NCI-H146 (cell line): Measurements from ENCODE around the gene GPHB5.
A peak's percentile ranks its signal among the peaks of the same experiment; 100 is the strongest.
"Not testable (repeated sequence)": the region's sequence is repeated elsewhere in the genome, so short reads cannot be mapped to it uniquely, and the experiment has no call there.

Source experiments
- DNase-seq: peaks from one replicate; lab custom pipeline; 2025; lab: John Stamatoyannopoulos, UW

GPHB5 gene, protein sequence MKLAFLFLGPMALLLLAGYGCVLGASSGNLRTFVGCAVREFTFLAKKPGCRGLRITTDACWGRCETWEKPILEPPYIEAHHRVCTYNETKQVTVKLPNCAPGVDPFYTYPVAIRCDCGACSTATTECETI

DNA sequence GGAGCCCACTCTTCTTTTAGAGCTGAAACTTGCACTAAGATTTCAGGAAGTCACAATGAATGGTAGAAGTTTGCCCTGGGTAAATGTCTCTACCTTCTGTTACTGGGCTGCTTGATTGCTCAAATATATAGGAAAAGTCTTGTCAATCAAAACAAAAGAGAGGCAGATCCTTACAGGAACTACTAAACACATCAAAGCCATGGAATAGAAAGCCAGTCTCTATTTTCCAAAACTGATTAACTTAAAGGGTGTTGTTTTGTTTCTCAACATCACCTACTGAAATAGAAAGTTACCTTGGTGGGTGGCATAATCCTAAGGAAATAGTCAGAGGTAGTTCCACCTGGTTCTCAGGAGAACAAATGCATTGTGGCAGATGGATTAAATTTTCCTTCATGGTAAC, at the start of gene GPHB5:
Gene GPHB5, minus strand, starts transcription at position 101 of the 400 bp plus-strand sequence. CDS start 1,086 bp downstream, outside the sequence.
- DNase-seq: no peak

DNA sequence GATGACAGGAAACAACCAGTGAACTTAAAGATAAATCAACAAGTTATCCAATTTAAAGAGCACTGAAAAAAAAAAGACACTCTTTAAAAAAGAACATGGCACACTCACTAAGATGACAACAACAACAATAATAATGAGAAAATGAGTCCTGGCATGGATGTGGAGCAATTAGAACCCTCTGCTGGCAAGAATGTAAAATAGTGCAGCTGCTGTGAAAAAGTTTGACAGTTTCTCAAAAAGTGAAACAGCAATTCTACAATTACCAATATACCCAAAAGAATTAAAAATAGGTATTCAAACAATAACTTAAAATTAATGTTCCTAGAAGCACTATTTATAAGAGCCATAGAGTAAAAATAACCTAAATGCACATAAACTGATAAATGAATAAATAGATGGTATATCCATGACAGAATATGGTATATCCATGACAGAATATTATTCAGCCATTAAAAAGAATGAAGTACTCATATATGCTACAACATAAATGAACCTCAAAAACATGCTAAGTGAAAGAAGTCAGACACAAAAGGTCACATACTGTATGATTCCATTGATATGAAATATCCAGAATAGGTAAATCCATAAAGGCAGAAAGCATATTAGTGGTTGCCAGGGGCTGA, 49.1 kb upstream of the GPHB5 start:
- DNase-seq: no peak

DNA sequence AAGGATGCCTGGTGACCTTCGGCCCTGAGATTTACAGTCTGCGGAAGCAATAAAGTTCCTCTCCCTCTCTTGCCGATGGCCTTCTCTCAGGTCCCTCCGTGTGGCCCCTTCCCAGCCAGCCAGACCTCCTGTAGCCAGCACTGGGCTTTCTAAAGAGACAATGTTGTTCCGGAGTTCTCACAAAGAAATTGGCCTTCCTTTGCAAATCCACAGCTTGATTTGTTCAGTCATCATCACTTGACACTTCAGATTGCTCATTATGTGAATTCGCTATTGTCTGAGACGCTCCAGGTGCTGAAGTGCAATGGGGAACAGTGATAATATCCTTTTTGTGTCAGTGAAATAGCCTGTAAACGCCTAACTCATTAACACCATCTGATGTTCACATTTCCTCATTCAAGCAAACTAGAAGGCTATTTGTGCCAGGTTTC, 43.7 kb upstream of the GPHB5 start:
- DNase-seq: peak; percentile 95

DNA sequence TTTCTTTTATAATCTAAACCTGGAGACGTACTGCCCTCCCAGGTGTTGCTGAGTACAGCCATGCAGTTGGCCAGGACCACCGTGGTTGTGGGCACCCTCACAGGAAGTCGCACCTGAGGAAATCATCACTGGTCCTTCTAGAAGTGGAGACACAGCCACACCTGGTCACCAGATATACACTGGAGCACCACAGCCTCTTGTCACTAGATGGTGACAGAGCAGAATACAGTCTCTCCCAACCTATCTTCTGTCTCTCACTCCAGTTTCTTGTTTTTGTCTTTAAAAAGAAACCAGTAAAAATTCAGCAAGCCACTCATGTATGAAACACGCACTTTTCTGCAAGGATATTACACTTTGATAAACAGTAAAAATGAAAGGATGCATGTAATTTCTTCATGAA, 43.1 kb upstream of the GPHB5 start:
- DNase-seq: peak; percentile 61

DNA sequence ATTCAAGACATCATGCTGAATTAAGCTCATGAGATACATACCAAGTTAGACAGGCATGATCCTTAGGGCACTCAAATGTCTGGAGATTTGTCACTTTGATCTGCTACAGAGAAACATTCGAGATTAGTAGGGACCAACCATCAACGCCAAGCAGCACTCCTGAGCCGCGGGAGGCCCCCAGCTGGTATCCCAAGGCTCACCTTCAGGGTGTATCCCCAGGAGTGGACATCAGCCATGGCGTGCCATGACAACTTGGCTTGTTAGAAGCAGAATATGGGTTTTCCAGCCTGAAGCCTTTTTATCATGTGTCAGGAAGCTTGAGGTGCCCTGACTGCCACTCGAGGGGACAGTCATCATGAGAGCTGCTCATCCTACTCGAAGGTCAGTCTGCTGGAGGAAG, 39.1 kb upstream of the GPHB5 start:
- DNase-seq: no peak

DNA sequence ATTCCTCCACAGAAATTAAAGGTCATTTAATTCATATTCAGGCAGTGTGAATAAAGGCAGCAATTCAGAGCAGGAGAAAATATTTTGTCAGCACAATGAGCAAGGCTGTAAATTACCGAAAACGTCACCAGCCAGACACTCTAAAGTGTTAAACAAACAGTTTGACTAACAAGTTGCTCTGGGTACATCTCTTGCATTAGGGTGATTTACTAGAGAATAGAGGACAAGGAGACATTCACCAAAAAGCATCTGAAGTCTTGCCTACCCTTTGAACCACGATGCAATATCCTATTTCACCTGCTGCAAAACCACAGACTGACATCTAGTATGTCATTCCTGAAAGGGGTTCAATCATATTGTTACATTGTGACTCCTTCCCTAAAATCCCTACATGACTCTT, 27.1 kb upstream of the GPHB5 start:
- DNase-seq: no peak

DNA sequence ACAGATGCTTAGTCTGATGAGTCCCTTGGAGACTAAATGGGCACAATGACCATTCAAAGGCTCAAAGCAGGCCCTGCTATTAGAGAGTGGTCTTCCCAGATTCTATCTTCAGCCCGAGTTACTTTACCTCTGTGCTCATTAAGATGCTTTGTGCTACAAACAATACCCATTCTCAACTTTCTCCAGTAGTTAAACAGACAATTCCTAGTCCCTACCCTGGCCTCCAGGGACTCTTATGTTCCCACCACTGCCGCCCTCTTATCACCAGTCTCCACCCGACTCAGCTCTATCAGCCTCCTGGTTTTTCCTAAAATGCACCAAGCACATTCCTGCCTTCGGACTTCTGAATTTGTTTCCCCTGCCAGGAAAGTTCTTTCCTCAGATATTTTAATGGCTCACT, 25.6 kb upstream of the GPHB5 start:
- no peak for DNase-seq

DNA sequence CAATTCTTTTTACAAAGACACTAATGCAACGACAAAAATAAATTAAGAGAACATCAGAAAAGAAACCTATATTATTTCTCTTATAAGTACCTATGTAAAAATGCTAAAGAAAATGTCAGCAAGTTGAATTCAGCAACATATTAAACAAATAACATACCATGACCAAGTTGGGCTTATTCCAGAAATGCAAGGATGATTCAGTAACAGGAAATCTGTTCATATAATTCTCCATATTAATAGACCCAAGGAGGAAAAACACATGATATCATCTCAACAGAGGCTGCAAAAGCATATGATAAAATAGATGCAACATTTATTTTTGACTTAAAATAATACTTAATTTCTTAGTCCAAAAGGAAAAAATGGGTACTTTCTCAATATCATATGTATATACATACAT, 25.1 kb upstream of the GPHB5 start:
- DNase-seq: no peak

DNA sequence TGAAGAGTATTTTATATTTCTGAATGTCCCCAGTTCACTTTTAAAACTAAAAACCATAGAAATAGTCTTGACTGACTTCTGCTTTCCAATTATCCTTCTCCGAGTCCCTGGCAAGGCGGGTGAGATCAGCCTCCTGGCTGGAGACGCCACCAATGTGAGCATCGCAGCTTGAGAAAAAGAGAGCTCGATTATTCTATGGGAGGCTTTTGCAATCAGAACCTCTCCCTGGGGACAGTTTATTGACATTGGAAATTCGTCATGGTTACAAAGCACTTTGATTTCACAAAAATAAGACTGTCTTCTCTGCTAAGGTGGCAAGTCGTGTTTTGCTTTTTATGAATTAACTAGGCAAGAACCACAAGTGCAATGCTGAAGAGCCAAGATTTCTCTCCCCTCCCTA, 23.6 kb upstream of the GPHB5 start:
- DNase-seq: peak; percentile 49

DNA sequence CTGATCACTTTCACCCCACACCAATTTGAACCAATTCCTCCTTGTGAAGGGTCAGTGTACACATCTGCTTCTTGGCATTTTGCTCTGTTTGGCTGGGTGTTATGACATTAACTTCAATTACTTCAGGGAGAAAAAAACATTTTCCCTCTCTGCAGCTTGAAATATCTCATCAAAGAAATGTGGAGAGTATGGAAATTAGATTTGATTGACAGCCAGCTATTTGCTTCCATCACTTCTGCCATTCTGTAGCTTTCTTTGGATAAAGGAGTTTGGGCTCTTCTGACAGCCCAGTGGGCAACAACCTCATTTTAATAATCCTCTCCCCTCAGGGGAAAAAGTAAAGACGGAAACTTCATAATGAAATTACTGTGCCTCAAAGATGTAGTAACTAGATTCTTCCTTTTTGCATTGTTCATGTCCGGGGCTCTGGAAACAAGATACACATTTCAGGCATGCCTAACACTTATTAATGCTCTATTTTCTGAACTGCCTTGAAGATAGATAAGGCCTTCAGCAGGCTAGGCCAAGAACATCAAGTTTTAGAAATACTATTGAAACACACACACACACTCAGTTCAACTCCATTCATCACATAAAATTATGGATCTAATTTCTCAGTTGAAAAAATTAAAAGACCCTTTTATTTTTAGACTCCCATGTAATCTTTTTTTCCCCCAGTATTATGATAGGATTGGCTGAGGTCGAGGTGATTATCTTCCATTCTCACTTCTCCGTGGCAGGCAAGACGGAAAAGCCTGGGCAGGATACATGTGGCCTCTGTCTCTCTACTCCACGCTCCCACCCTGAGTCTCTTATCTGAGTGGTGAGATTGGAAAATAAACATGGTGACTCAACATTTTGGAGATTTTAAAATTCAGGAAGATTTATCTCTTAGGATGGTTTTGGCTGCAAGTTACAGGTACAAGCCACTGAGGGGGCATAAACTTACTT, 10.3 kb upstream of the GPHB5 start:
- no peak for DNase-seq

DNA sequence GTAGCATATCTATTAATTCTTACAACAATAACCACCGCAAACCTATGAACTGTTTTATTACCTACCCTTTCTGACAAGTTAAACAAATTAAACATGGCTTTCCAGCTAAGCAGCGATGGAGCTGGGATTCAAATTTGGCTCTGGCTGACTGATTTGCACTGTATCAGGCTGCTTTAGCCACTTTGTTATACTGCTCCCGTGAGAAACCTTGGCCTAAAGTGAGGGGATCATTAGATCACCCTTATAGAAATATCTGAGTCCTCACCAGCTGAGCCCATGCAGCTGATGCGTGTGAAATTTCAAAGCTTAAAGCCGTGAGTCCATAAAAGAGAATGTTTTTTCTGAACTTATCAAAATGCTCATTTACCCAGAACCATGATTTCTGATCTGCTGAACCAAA, 8.1 kb upstream of the GPHB5 start:
- no peak for DNase-seq

DNA sequence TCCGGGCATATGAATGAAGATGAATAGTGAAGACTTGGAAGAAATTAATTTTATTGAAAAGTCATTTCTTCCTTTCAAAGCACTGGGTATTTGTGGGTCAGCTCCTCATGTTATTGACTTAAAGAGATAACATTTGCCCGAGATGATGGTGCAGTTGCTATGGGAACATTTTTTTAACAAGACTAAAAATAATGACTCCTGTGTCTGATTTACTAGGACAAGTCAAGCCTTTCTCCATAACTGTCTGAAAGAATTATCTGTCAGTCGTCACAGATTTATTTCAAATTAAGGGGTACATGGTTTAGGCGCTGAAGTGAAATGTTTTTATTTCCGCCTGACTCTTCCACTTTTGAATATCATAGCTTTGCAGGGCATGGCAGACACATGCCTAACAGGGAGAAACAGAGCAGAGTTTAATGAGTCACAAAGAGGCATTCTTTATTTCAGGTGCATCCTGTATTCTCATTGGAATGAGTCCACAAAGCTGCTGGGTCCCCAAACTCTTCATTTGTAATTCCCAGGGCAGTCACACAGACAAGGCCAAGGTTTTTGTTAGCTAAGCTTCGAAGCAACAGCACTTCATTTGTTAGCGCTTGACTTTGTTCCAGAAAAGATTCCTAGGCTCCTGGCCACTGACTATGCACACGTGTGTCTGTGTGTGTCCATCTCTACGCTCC, 4.3 kb upstream of the GPHB5 start:
- peak; percentile 30 for DNase-seq

DNA sequence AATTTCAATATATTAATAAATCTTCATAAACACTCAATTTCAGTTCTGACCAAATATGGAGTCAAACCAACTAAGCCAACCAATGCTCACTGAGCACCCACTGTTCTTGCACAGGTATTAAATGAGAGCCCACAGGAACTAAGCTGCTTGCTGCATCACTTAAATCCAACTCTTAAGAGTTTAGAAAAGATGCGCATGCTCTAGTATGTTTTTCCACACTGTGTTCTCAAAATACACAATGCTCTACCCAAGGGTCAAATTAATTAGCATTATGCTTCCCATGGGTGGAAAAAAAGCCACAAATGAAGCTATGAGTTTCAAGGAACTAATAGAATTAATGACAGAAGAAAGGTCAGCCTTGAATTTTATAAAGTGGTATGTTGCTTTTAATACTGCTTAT, 3.7 kb upstream of the GPHB5 start:
- no peak for DNase-seq

DNA sequence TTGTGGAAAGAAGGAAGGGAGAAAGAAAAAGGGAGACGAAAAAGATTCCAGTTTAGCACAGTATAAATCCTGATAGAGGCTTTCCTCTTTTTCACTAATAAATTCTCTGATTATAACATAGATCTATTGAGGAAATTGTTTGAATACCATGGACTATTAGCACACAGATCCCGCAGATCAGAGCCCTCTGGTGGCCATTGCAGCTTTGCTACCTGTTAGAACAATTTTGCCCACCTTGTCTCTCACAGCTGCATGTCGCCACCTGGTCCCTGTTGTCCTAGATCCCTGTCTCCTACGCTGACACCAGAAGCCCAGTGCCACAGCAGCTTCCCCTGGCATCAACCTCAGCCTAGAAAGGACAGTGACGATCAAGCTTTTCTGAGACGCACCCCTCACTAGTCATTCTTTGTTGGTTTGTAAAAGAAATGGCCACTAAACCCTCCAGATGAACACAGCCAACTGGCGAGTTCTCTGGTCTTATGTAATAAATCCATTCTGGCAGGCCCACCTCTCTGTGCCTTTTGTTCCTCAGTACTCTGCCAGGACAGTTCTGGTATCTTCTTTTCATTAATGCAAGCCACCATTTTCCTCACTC, 9.9 kb downstream of the GPHB5 start:
- peak; percentile 72 for DNase-seq

DNA sequence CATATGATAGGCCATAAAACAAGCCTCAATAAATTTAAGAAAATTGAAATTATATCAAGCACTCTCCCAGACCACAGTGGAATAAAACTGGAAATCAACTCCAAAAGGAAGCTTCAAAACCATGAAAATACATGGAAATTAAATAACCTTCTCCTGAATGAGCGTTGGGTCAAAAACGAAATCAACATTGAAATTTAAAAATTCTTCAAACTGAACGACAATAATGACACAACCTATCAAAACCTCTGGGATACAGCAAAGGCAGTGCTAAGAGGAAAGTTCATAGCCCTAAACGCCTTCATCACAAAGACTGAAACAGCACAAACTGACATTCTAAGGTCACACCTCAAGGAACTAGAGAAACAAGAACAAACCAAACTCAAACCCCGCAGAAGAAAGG, 14.3 kb downstream of the GPHB5 start:
- not testable (repeated sequence) for DNase-seq

DNA sequence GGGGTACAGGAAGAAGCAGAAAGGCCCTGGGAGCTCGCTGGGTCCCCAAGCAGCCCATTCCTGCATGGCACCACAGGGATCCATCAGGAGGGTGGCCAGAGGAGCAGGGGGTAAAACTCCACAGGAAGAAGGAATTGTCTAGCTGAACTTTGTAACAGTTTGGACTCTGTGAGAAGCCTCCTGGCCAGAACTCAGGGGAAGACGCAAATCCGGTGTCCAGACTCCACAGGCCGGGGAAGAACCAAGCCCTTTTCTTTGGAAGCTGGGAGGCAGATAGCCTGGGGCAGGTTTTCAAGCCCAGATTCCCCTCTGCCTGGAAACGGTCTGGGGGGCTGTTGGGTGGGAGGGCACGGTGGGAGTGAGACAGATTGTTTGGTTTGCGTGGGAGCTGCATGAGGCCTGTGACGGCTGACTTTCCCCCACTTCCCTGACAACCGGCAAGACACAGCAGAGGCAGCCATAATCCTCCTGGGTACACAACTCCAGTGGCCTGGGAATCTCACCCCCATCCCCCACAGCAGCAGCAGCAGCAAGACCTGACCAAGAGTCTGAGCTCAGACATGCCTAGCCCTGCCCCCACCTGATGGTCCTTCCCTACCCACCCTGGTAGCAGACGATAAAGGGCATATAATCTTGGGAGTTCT, 16.7 kb downstream of the GPHB5 start:
- DNase-seq: no peak

DNA sequence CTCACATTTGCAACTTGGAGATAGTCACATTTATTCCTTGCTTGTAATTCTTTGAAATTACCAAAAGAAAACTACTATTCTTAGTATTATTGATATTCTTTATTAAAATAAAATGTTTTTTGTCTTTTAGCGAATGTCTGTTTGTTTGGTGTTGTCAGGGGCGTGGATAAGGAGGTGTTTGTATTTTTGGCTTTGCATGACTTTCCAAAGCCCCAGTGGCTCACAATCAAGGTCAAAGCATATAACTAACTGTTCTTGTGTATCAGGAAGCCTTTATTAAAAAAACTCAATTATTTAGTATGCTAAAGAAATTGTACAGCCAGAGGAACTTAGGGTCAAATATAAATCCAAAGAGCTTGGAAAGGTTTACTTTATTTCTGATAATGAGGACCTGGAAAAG, 17.9 kb downstream of the GPHB5 start:
- DNase-seq: no peak

DNA sequence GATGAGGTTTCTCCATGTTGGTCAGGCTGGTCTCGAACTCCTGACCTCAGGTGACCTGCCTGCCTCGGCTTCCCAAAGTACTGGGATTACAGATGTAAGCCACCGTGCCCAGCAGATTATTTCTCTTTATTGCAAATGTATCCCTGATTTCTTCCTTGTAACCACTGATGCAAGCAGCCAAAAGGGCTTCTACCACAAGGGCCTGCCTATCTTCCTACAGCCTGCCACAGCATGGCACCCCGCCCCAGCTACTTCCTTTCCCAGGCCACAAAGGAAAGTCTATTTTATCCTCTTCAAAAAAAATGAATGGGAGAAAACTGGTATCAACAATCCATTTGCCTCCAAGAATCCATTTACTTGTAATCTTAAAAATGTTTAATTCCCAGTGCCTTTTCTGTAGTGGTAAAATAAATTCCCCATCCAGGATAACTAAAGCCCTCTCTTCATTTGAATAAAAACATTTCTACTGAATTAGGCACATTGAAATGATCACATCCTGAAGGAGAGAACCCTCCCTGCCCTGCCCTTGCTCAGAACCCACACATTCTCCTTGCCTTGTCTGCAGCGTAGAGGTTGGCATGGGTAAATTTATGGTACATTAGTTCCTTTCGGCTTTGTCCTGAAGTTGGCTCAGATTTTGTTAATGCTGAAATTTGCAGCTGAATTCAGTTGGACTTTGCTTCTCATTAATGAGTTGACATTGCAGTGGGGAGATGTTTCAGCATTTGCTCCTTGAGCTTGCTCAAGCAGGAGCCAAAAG, 19.2 kb downstream of the GPHB5 start:
- no peak for DNase-seq

DNA sequence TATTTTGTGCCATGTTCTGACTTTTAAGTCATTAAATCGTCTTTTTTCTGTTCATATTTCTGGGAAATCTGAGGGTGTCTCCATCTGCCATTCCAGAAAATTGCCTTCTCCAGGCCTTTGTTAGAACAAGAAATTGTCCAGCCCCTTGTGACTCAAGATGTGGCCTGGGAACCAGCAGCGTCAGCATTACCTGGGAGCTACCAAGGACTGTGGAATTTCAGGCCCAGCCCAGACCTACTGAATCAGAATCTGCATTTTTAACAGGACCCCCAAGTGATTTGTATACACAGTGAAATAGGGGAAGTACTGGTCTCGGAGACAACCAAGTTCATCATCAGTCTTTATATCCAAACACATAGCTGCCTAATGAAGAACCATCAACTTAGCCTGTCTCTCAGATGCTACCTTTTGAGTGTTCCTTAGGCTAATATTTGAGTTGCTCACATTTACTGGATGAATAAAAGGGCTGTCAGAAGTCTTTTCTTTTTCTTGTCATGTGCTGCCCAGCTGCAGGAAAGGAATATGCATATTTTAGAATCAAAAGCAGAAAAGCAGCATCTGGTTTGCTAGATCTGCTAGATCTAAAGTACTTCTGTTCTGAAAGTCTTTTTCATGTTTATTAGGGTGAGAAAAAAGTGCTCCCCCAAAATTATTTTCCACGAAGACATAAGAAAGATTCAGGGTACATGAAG, 21.2 kb downstream of the GPHB5 start:
- DNase-seq: peak; percentile 30

DNA sequence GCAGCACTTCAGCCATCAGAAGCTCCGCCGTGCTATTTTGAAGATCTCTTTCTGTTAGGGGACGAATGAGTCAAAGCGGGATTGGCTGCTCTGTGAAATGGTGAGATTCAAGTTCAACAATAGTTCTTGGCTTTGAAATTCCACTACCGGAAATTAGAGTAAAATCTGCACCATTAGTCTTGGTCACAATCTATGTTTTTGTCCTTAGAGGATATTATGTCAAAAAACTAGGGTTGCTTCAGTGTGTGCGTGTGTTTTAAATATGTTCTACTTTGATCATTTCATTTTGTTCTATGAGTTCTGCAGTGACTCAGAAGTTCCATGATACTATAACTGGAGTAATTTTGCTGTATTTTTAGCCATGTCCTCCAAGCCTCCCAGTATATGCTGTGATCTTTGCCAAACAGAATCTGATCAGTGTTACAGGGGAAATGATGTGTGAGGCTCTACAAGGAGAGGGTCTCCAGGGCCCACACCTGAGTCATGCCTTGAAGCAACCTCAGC, 22.6 kb downstream of the GPHB5 start:
- DNase-seq: no peak
